HFF-Myc (cell line): ENCODE data around the gene SLC2A6.

Experiments
- DNase-seq: peaks from one replicate; pipeline ENCODE4 v3.0.0-alpha.2; 2011; ENCODE audit warnings: low read depth; ENCODE audit errors: extremely low read depth
- H3K4me3 ChIP-seq: replicated peaks from 2 replicates; pipeline ENCODE4 v1.5.1; 2011; ENCODE audit warnings: low read depth, mild to moderate bottlenecking, control low read depth, low read length
- TF ChIP-seq, protein P1 (sequence below): IDR thresholded peaks from 2 replicates; pipeline ENCODE4 v1.5.1; 2012; ENCODE audit warnings: mild to moderate bottlenecking, low read depth, low read length, control low read depth; ENCODE audit errors: missing control alignments

Gene SLC2A6

GRCh38 chr9:133490865-133491655, 12.2 kb upstream of the SLC2A6 start:
- no peak for DNase-seq
- no peak overlapping the region for H3K4me3 ChIP-seq
- TF ChIP-seq, protein P1, sequence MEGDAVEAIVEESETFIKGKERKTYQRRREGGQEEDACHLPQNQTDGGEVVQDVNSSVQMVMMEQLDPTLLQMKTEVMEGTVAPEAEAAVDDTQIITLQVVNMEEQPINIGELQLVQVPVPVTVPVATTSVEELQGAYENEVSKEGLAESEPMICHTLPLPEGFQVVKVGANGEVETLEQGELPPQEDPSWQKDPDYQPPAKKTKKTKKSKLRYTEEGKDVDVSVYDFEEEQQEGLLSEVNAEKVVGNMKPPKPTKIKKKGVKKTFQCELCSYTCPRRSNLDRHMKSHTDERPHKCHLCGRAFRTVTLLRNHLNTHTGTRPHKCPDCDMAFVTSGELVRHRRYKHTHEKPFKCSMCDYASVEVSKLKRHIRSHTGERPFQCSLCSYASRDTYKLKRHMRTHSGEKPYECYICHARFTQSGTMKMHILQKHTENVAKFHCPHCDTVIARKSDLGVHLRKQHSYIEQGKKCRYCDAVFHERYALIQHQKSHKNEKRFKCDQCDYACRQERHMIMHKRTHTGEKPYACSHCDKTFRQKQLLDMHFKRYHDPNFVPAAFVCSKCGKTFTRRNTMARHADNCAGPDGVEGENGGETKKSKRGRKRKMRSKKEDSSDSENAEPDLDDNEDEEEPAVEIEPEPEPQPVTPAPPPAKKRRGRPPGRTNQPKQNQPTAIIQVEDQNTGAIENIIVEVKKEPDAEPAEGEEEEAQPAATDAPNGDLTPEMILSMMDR: no peak

DNA sequence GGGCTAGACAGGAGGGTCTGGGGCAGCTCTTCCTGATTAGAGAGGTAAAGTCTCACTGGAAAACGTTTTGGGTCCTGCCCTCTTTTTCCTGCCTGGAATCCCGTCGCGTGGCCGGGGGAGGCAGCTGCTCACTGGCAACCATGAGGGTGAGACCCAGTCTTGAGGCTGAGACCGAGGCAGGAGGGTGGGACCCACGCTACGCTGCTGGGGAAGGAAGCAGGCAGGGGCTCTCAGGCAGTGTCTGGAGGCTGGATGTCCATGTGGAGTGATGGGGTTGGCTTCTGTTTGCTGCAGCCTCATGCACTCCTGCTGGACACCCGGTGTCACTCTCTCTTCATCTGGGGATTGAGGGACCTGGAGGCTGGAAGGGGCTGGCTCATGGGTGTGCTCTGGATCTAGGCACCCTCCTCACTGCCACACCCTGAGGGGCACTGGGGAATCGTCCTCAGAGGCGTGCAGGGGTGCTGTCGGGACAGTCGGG, 11.3 kb upstream of the SLC2A6 start:
- TF ChIP-seq, protein P1: no peak
- no peak overlapping the region for H3K4me3 ChIP-seq
- no peak for DNase-seq

DNA sequence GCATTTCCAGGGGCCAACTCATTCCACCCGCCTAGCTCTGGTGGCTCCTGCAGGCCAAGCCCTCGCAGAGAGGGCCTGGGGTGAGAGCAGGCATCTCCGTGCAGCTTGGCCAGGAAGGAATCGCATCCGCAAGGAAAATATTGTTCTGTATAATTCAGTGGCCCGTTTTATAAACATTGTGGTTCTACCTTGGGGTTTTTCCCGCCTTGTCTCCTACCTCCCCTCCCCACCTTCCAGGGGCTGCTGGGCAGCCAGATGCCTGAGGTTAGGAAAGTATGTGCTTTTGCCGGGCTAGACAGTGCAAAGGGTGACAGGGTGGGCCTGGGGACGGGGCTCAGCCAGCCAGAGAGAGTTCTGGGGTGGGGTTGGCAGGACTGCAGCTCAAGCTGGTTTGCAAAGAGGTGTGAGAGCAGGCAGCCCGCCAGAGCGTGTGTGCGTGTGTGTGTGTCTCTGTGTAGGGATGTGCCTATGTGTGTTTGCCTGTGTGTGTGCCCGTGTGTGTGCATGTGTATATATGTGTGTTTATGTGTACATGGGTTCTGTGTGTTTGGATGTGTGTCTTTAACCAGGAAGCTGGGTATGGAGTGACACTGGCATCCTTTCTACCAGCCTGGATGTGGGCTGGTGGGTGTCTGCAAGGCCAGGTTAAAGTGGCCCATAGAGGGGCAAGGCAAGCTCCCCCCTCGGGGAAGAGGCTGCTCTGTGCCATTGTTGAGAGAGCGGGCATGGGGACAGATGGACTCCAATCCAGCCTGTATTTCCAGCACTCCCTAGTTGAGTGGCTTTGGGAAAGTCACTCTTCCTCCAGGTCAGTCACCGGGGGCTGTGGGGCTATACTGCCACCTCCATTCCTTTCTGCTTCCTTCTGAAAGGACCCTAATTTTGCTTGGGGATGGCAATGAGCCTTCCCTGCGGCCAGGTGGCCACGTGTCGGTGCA, 10.6 kb upstream of the SLC2A6 start:
- TF ChIP-seq, protein P1: no peak
- DNase-seq: no peak
- no peak overlapping the region for H3K4me3 ChIP-seq

DNA sequence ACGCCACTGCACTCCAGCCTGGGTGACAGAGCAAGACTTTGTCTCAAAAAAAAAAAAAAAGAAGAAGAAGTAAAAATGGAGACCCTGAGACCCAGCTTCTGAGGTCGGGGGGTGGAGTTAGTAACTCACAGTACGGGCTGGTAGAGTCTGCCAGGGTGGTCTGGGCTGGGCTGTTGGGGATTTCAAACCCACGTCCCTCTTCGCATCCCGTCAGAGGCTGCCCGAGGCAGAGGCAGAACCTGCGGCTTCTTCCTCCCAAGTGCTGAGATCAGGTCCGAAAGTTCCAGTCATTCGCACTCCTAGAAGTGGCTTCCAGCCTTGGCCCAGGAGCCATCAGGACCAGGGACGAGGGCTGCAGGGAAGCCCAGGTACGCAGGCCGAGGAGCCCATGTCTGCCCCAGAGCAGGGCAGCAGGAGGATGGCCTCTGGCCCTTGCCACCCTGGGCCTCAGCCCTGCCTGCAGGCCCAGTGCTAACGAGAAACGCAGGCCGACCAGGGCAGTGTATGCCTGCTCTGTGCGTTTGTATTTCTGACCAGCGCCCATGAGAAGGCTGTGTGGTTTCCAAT, 9.9 kb upstream of the SLC2A6 start:
- TF ChIP-seq, protein P1: no peak
- H3K4me3 ChIP-seq: no peak overlapping the region
- no peak for DNase-seq

DNA sequence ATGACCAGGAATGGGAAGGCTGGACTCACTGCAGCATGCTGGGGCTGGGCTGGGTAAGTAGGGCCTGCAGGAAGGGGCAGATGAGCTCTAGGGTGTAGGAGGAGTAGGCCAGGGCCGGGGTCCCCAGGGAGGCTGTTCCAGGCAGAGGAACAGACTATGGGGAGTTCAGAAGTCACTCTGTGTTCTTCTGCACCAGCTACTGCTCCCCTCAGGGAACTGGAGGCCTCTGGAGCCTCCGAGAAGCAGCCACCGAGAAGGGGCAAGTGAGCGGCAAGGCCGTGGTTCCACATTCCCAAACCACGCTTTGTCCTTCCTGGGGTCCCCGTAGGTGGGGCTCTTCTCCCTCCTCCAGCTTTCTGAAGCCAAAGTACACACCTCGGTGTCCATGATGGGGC, 8.4 kb upstream of the SLC2A6 start:
- H3K4me3 ChIP-seq: no peak overlapping the region
- TF ChIP-seq, protein P1: no peak

GRCh38 chr9:133485531-133486260, 6.8 kb upstream of the SLC2A6 start:
- H3K4me3 ChIP-seq: no peak overlapping the region
- DNase-seq: no peak
- TF ChIP-seq, protein P1: no peak

More for the DNA sequence above, 8.4 kb upstream of the SLC2A6 start:
- DNase-seq: no peak
